ENCODE data around the gene WDR31. TPM values are rescaled to one million over a fixed set of nuclear protein-coding genes. Genes with fewer than 3 reads are reported as not detected.

Gene WDR31
- total RNA-seq, 1 experiment from 2014 or later, result 1.7 TPM

- DNase-seq (no peak), ATAC-seq (no peak)
- no peak overlapping the region for H2AFZ ChIP-seq (ENCODE audit: low read length)
- H3K9me3 ChIP-seq (ENCODE audit: low read length), result no peaks in the 10 kb centered on the region
- ChIA-PET CTCF (no interaction called here), POLR2A (ENCODE audit: unreplicated experiment) (no interaction called here)
- intact Hi-C loops (cut with micrococcal nuclease), result no loop called here
- H3K9ac ChIP-seq (ENCODE audit: low read length), result no peak overlapping the region
- H3K9me2 ChIP-seq (replicated peaks; ENCODE audit: low read length), result no peaks in the 10 kb centered on the region
- H3F3A ChIP-seq (ENCODE audit: low read length, unreplicated experiment), result no peaks in the 10 kb centered on the region
- no peaks in the 10 kb centered on the region for H3K27me3 ChIP-seq (ENCODE audit: low read length)
- no peak for TF ChIP-seq EZH2phosphoT487 (IDR thresholded peaks at IDR 0.05; ENCODE audit: borderline replicate concordance, low read length)
- 0 out of 2 replicates have a peak, but pooled peaks have one; percentile 12 for TF ChIP-seq CTCF (conservative IDR thresholded peaks at IDR 0.05; ENCODE audit: low read depth, low read length)
- TF ChIP-seq EZH2 (IDR thresholded peaks at IDR 0.05; ENCODE audit: low read length, unreplicated experiment), result no peak
- no peak overlapping the region for H3K27ac ChIP-seq (ENCODE audit: low read length)
- no peaks in the 10 kb centered on the region for H3K36me3 ChIP-seq (ENCODE audit: low read depth, low read length)
- no peak overlapping the region for H3K4me2 ChIP-seq (ENCODE audit: low read length)
- BruUV-seq (replicated peaks), result no TSS peak
- no peak overlapping the region for H3K4me3 ChIP-seq (ENCODE audit: low read length)
- H4K20me1 ChIP-seq (ENCODE audit: low read length), result no peaks in the 10 kb centered on the region
- H3K79me2 ChIP-seq (ENCODE audit: low read length), result peaks cover 13% of the 10 kb centered on the region
- peaks cover 24% of the 10 kb centered on the region for H3K4me1 ChIP-seq (ENCODE audit: insufficient read depth, low read length)
These were observed 15.0 kb upstream of the WDR31 start for GRCh38 chr9:113355040-113355596.

- Histone ChIP-seq H3K27me3 (ENCODE audit: low read length) (no peaks in the 10 kb centered on the region), H3K36me3 (ENCODE audit: low read depth, low read length) (no peaks in the 10 kb centered on the region), H3K9me3 (ENCODE audit: low read length) (no peaks in the 10 kb centered on the region), H3K9me2 (replicated peaks; ENCODE audit: low read length) (no peaks in the 10 kb centered on the region), H4K20me1 (ENCODE audit: low read length) (no peaks in the 10 kb centered on the region), H3K27ac (ENCODE audit: low read length) (peak overlapping the region; percentile 72), H3K4me1 (ENCODE audit: insufficient read depth, low read length) (peaks cover 31% of the 10 kb centered on the region), H3K4me3 (ENCODE audit: low read length) (no peak overlapping the region), H3K79me2 (ENCODE audit: low read length) (peaks cover 17% of the 10 kb centered on the region), H3F3A (ENCODE audit: low read length, unreplicated experiment) (no peaks in the 10 kb centered on the region), H3K4me2 (ENCODE audit: low read length) (peak overlapping the region; percentile 67), H3K9ac (ENCODE audit: low read length) (peak overlapping the region; percentile 18; the same call in 1 of the 2 replicates), H2AFZ (ENCODE audit: low read length) (no peak overlapping the region)
- DNase-seq, result peak; percentile 53
- POLR2A ChIA-PET (ENCODE audit: unreplicated experiment), result no interaction called here
- intact Hi-C loops (cut with micrococcal nuclease), result no loop called here
- no peak for TF ChIP-seq EZH2phosphoT487 (IDR thresholded peaks at IDR 0.05; ENCODE audit: borderline replicate concordance, low read length)
- TF ChIP-seq EZH2 (IDR thresholded peaks at IDR 0.05; ENCODE audit: low read length, unreplicated experiment), result no peak
- TF ChIP-seq CTCF (conservative IDR thresholded peaks at IDR 0.05; ENCODE audit: low read depth, low read length), result no peak
- CTCF ChIA-PET, result no interaction called here
- BruUV-seq (replicated peaks), result no TSS peak
- peak; percentile 33; the same call in 1 of the 2 replicates for ATAC-seq
These were observed 12.3 kb upstream of the WDR31 start for GRCh38 chr9:113352411-113352810.

- H3K4me2 ChIP-seq (ENCODE audit: low read length), result peak overlapping the region; percentile 67
- DNase-seq, result peak; percentile 41
- no peak overlapping the region for H3K4me3 ChIP-seq (ENCODE audit: low read length)
- peak overlapping the region; percentile 18; the same call in 1 of the 2 replicates for H3K9ac ChIP-seq (ENCODE audit: low read length)
- H3K27me3 ChIP-seq (ENCODE audit: low read length), result no peaks in the 10 kb centered on the region
- H3K36me3 ChIP-seq (ENCODE audit: low read depth, low read length), result no peaks in the 10 kb centered on the region
- no peak for ATAC-seq
- H4K20me1 ChIP-seq (ENCODE audit: low read length), result no peaks in the 10 kb centered on the region
- POLR2A ChIA-PET (ENCODE audit: unreplicated experiment), result no interaction called here
- BruUV-seq (replicated peaks), result no TSS peak
- intact Hi-C loops (cut with micrococcal nuclease), result no loop called here
- no peaks in the 10 kb centered on the region for H3K9me2 ChIP-seq (replicated peaks; ENCODE audit: low read length)
- H3K27ac ChIP-seq (ENCODE audit: low read length), result peak overlapping the region; percentile 72
- H3K9me3 ChIP-seq (ENCODE audit: low read length), result no peaks in the 10 kb centered on the region
- peaks cover 31% of the 10 kb centered on the region for H3K4me1 ChIP-seq (ENCODE audit: insufficient read depth, low read length)
- peaks cover 17% of the 10 kb centered on the region for H3K79me2 ChIP-seq (ENCODE audit: low read length)
- CTCF ChIA-PET, result no interaction called here
- H3F3A ChIP-seq (ENCODE audit: low read length, unreplicated experiment), result no peaks in the 10 kb centered on the region
- no peak for TF ChIP-seq CTCF (conservative IDR thresholded peaks at IDR 0.05; ENCODE audit: low read depth, low read length)
- no peak for TF ChIP-seq EZH2 (IDR thresholded peaks at IDR 0.05; ENCODE audit: low read length, unreplicated experiment)
- TF ChIP-seq EZH2phosphoT487 (IDR thresholded peaks at IDR 0.05; ENCODE audit: borderline replicate concordance, low read length), result no peak
- H2AFZ ChIP-seq (ENCODE audit: low read length), result no peak overlapping the region
These were observed 11.9 kb upstream of the WDR31 start for GRCh38 chr9:113352006-113352405.
